DOHH2 (cell line): ENCODE measurements around the gene CBFA2T3.

Experiments used
- EZH2phosphoT487 ChIP-seq: fragments of 200-600 bp; sonication (generic); IDR thresholded peaks from 2 replicates; pipeline ENCODE4 v1.6.1; 2017; ENCODE audit warnings: borderline replicate concordance, mild to moderate bottlenecking, antibody characterized with exemption, low read length, moderate library complexity, mixed read lengths
- TF ChIP-seq, protein P1 (sequence below): fragments of 200-600 bp; sonication (generic); IDR thresholded peaks from one replicate; pipeline ENCODE4 v1.5.1; 2014; ENCODE audit warnings: antibody characterized with exemption, mild to moderate bottlenecking, low read depth, low read length; ENCODE audit not compliant: poor library complexity, severe bottlenecking

- TF ChIP-seq, protein P1, sequence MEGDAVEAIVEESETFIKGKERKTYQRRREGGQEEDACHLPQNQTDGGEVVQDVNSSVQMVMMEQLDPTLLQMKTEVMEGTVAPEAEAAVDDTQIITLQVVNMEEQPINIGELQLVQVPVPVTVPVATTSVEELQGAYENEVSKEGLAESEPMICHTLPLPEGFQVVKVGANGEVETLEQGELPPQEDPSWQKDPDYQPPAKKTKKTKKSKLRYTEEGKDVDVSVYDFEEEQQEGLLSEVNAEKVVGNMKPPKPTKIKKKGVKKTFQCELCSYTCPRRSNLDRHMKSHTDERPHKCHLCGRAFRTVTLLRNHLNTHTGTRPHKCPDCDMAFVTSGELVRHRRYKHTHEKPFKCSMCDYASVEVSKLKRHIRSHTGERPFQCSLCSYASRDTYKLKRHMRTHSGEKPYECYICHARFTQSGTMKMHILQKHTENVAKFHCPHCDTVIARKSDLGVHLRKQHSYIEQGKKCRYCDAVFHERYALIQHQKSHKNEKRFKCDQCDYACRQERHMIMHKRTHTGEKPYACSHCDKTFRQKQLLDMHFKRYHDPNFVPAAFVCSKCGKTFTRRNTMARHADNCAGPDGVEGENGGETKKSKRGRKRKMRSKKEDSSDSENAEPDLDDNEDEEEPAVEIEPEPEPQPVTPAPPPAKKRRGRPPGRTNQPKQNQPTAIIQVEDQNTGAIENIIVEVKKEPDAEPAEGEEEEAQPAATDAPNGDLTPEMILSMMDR, result no peak
- TF ChIP-seq EZH2phosphoT487, result no peak
These were observed 64.5 kb downstream of the CBFA2T3 start for GRCh38 chr16:88912556-88912955.
